ENCODE data around the gene TMEM187. TPM values are rescaled to one million over a fixed set of nuclear protein-coding genes. Genes with fewer than 3 reads are reported as not detected.

TMEM187 gene, protein sequence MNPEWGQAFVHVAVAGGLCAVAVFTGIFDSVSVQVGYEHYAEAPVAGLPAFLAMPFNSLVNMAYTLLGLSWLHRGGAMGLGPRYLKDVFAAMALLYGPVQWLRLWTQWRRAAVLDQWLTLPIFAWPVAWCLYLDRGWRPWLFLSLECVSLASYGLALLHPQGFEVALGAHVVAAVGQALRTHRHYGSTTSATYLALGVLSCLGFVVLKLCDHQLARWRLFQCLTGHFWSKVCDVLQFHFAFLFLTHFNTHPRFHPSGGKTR
- 6.9 and 8.5 TPM in 2 replicates for total RNA-seq

DNA sequence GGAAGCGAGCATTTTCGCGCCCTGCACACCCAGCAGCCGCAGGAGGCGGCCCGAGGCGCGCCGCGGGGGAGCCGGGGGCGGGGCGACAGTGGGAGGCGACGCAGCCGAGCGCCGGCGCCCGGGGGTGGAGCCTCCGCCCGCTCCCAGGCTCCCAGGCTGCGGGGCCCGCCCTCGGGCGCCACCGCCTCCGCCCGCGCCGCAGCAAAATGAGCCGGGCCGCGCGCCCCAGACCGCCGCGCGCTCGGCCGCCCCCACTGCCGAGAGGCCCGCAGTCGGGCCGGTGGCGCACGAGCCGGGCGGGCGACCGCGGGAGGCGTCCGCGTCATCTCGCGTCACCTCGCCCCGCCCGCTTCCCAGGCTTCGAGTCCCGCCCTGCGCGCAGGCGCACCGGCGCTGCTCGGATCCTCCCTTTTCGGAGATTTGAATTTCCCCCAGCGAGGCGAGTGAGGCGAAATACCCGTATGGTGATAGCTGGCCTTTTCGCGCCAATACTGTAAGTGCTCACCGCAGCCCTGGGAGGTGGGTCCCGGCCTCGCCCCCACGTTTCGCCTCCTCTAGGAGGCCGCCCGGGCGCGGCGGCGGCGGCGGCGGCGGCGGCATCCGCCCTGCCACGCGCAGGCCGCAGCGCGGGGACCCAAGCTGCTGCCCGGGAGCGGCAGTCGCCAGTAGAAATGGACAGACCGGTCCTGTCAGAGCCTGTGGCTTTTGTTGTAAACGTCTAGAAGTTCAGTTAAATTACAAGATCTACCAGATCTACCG is at the start of gene TMEM187:
Gene TMEM187, plus strand, starts transcription at position 387 of the 759 bp plus-strand sequence. CDS start 9,309 bp downstream, outside the sequence.
- H3K79me2 ChIP-seq (ENCODE audit: insufficient read depth, low read length) = peaks cover 48% of the 10 kb centered on the region
- peaks cover 3% of the 10 kb centered on the region for H3K36me3 ChIP-seq (ENCODE audit: insufficient read depth, low read length)
- DNase-seq (ENCODE audit: insufficient read length, low spot score, missing footprints) = peak; percentile 100
- H3K4me1 ChIP-seq (ENCODE audit: insufficient read depth, low read length) = peaks cover 31% of the 10 kb centered on the region
- peak within 1 kb of the TSS; percentile 94 for H3K4me2 ChIP-seq (ENCODE audit: insufficient read depth, low read length)
- no peaks in the 10 kb centered on the region for H3K27me3 ChIP-seq (ENCODE audit: insufficient read depth, low read length)
- H2AFZ ChIP-seq (ENCODE audit: low read length) = peak within 1 kb of the TSS; percentile 98
- TF ChIP-seq, protein P1, sequence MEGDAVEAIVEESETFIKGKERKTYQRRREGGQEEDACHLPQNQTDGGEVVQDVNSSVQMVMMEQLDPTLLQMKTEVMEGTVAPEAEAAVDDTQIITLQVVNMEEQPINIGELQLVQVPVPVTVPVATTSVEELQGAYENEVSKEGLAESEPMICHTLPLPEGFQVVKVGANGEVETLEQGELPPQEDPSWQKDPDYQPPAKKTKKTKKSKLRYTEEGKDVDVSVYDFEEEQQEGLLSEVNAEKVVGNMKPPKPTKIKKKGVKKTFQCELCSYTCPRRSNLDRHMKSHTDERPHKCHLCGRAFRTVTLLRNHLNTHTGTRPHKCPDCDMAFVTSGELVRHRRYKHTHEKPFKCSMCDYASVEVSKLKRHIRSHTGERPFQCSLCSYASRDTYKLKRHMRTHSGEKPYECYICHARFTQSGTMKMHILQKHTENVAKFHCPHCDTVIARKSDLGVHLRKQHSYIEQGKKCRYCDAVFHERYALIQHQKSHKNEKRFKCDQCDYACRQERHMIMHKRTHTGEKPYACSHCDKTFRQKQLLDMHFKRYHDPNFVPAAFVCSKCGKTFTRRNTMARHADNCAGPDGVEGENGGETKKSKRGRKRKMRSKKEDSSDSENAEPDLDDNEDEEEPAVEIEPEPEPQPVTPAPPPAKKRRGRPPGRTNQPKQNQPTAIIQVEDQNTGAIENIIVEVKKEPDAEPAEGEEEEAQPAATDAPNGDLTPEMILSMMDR (IDR thresholded peaks at IDR 0.05; ENCODE audit: extremely low read depth, low read depth, low read length) = no peak
- H3K27ac ChIP-seq (ENCODE audit: low read depth, low read length) = peak within 1 kb of the TSS; percentile 99
- no peaks in the 10 kb centered on the region for H3K9me3 ChIP-seq (ENCODE audit: low read depth, low read length)
- H3K4me3 ChIP-seq (ENCODE audit: insufficient read depth, low read length) = peak within 1 kb of the TSS; percentile 99
- peaks cover 26% of the 10 kb centered on the region for H4K20me1 ChIP-seq (ENCODE audit: insufficient read depth, low read length)

GRCh38 chrX:153922932-153923857 is 49.4 kb upstream of the TMEM187 start:
- no peaks in the 10 kb centered on the region for H3K4me1 ChIP-seq (ENCODE audit: insufficient read depth, low read length)
- H2AFZ ChIP-seq (ENCODE audit: low read length) = no peak overlapping the region
- no peaks in the 10 kb centered on the region for H3K79me2 ChIP-seq (ENCODE audit: insufficient read depth, low read length)
- peaks cover 4% of the 10 kb centered on the region for H4K20me1 ChIP-seq (ENCODE audit: insufficient read depth, low read length)
- H3K9me3 ChIP-seq (ENCODE audit: low read depth, low read length) = no peaks in the 10 kb centered on the region
- H3K4me3 ChIP-seq (ENCODE audit: insufficient read depth, low read length) = no peak overlapping the region
- H3K4me2 ChIP-seq (ENCODE audit: insufficient read depth, low read length) = no peak overlapping the region
- DNase-seq (ENCODE audit: insufficient read length, low spot score, missing footprints) = peak; percentile 97
- peaks cover 12% of the 10 kb centered on the region for H3K27me3 ChIP-seq (ENCODE audit: insufficient read depth, low read length)
- TF ChIP-seq, protein P1 (IDR thresholded peaks at IDR 0.05; ENCODE audit: extremely low read depth, low read depth, low read length) = peak; percentile 49
- H3K27ac ChIP-seq (ENCODE audit: low read depth, low read length) = no peak overlapping the region
- H3K36me3 ChIP-seq (ENCODE audit: insufficient read depth, low read length) = no peaks in the 10 kb centered on the region

- Histone ChIP-seq H4K20me1 (ENCODE audit: insufficient read depth, low read length) (peaks cover 8% of the 10 kb centered on the region), H3K27ac (ENCODE audit: low read depth, low read length) (no peak overlapping the region), H3K79me2 (ENCODE audit: insufficient read depth, low read length) (no peaks in the 10 kb centered on the region), H3K36me3 (ENCODE audit: insufficient read depth, low read length) (peaks cover 2% of the 10 kb centered on the region), H2AFZ (ENCODE audit: low read length) (no peak overlapping the region), H3K27me3 (ENCODE audit: insufficient read depth, low read length) (peaks cover 12% of the 10 kb centered on the region), H3K4me3 (ENCODE audit: insufficient read depth, low read length) (no peak overlapping the region), H3K4me1 (ENCODE audit: insufficient read depth, low read length) (peaks cover 2% of the 10 kb centered on the region), H3K9me3 (ENCODE audit: low read depth, low read length) (no peaks in the 10 kb centered on the region), H3K4me2 (ENCODE audit: insufficient read depth, low read length) (no peak overlapping the region)
- TF ChIP-seq, protein P1 (IDR thresholded peaks at IDR 0.05; ENCODE audit: extremely low read depth, low read depth, low read length) = no peak
- DNase-seq (ENCODE audit: insufficient read length, low spot score, missing footprints) = no peak
Measured at GRCh38 chrX:153924149-153924861, 48.2 kb upstream of the TMEM187 start.

All from osteoblast (primary cell).